Endothelial cell of umbilical vein (primary cell): ENCODE results near the gene RALBP1. TPM values are rescaled to one million over a fixed set of nuclear protein-coding genes. Genes with fewer than 3 reads are reported as not detected.

Experiments used
- BruUV-seq: library from RNA; stranded (reverse); fragments of 400-500 nt; replicated peaks from 2 replicates; lab custom pipeline; 2021; lab: Mats Ljungman, UMichigan
- CTCF ChIA-PET: fragments of 300-600, 350-600 bp; sonication (Branson Sonifier 250); formaldehyde crosslinking; loops from one replicate; lab custom pipeline; 2021; ENCODE audit warnings: antibody characterized with exemption, inconsistent platforms; lab: Charles Lee
- POLR2A ChIA-PET: fragments of 300-600, 350-600 bp; sonication (Branson Sonifier 250); formaldehyde crosslinking; loops from one replicate; lab custom pipeline; 2021; ENCODE audit warnings: antibody characterized with exemption, inconsistent platforms; lab: Charles Lee
- DNase-seq: peaks from one replicate; pipeline ENCODE4 v3.0.0-alpha.2; 2011; ENCODE audit warnings: low read depth, low spot score
- FAIRE-seq: peaks from 2 replicates; lab custom pipeline; 2011; peaks lifted over from hg19 to GRCh38; lab: Jason Lieb, UNC
- H2AFZ ChIP-seq: 2 replicates; pipeline ENCODE4 v1.6.0; 2012; ENCODE audit warnings: low read depth, low read length, control low read depth, inconsistent platforms
- H3K27ac ChIP-seq: 2 replicates; pipeline ENCODE4 v1.5.1; 2011; ENCODE audit warnings: low read depth, mild to moderate bottlenecking, control low read depth, low read length, moderate library complexity; ENCODE audit not compliant: insufficient read depth
- H3K27me3 ChIP-seq, 2 experiments: 2 replicates each; pipeline versions ENCODE4 v1.6.0 to v1.6.1; 2011; ENCODE audit warnings: low read length in 2 of 2, mixed read lengths in 1 of 2; ENCODE audit not compliant: control insufficient read depth in 2 of 2, insufficient read depth in 2 of 2
- H3K36me3 ChIP-seq, 2 experiments: 2 replicates in 1 of 2; 3 replicates in 1 of 2; pipeline ENCODE4 v1.5.1; 2011; ENCODE audit warnings: low read length in 2 of 2, mild to moderate bottlenecking in 1 of 2, moderate library complexity in 1 of 2; ENCODE audit not compliant: control insufficient read depth in 2 of 2, insufficient read depth in 2 of 2; ENCODE audit errors: extremely low read depth in 1 of 2
- H3K4me1 ChIP-seq: 3 replicates; pipeline ENCODE4 v1.5.1; 2011; ENCODE audit warnings: mild to moderate bottlenecking, low read length; ENCODE audit not compliant: control insufficient read depth, insufficient read depth; ENCODE audit errors: extremely low read depth
- H3K4me2 ChIP-seq: 2 replicates; pipeline ENCODE4 v1.6.1; 2011; ENCODE audit warnings: low read length, control low read depth, mixed read lengths; ENCODE audit not compliant: insufficient read depth
- H3K4me3 ChIP-seq, 3 experiments: fragments of 200-600 bp in 1 of 3; sonication (generic), shearing (Covaris generic) in 1 of 3; replicated peaks in 1 of 3; 2 replicates each; pipeline ENCODE4 v1.5.1; 2011 to 2016; ENCODE audit warnings: control low read depth in 3 of 3, low read length in 3 of 3, mild to moderate bottlenecking in 2 of 3, inconsistent platforms in 1 of 3, low read depth in 1 of 3, moderate library complexity in 1 of 3; ENCODE audit not compliant: insufficient read depth in 1 of 3
- H3K79me2 ChIP-seq: 2 replicates; pipeline ENCODE4 v1.6.0; 2012; ENCODE audit warnings: low read length, inconsistent platforms; ENCODE audit not compliant: control insufficient read depth, insufficient read depth
- H3K9ac ChIP-seq: replicated peaks from 2 replicates; pipeline ENCODE3; 2011; ENCODE audit warnings: low read length, control low read depth; ENCODE audit not compliant: insufficient read depth; ENCODE audit errors: extremely low read depth
- H3K9me1 ChIP-seq: replicated peaks from 3 replicates; pipeline ENCODE4 v1.6.0; 2011; ENCODE audit warnings: mild to moderate bottlenecking, low read length; ENCODE audit not compliant: control insufficient read depth, insufficient read depth; ENCODE audit errors: extremely low read depth
- H3K9me3 ChIP-seq: replicated peaks from 2 replicates; pipeline ENCODE4 v1.5.1; 2012; ENCODE audit warnings: low read length, inconsistent platforms; ENCODE audit not compliant: control insufficient read depth, insufficient read depth
- H4K20me1 ChIP-seq: replicated peaks from 2 replicates; pipeline ENCODE3; 2011; ENCODE audit warnings: mild to moderate bottlenecking, low read length; ENCODE audit not compliant: control insufficient read depth, insufficient read depth; ENCODE audit errors: extremely low read depth
- CTCF ChIP-seq, 2 donors: IDR thresholded peaks; 1 replicate in 1 of 2; 2 replicates in 1 of 2; pipeline ENCODE4 v1.5.1; 2011; ENCODE audit warnings: low read length in 2 of 2, mild to moderate bottlenecking in 2 of 2, moderate library complexity in 2 of 2, control low read depth in 1 of 2, inconsistent platforms in 1 of 2, low read depth in 1 of 2; ENCODE audit not compliant: insufficient read depth in 1 of 2; ENCODE audit errors: extremely low read depth in 1 of 2
- EZH2 ChIP-seq: IDR thresholded peaks from 2 replicates; pipeline ENCODE4 v1.6.1; 2012; ENCODE audit warnings: borderline replicate concordance, low read depth, mild to moderate bottlenecking, moderate library complexity, low read length, inconsistent platforms; ENCODE audit not compliant: severe bottlenecking
- FOS ChIP-seq: IDR thresholded peaks from 2 replicates; pipeline ENCODE4 v1.6.1; 2011; ENCODE audit warnings: mild to moderate bottlenecking, low read length, moderate library complexity, borderline replicate concordance; ENCODE audit not compliant: insufficient read depth
- GATA2 ChIP-seq: IDR thresholded peaks from 2 replicates; pipeline ENCODE4 v1.7.0; 2011; ENCODE audit warnings: low read depth, mild to moderate bottlenecking, moderate library complexity, mixed read lengths, low read length; ENCODE audit not compliant: insufficient read length, insufficient read depth
- JUN ChIP-seq: IDR thresholded peaks from 2 replicates; pipeline ENCODE4 v1.6.1; 2011; ENCODE audit warnings: borderline replicate concordance, low read depth; ENCODE audit not compliant: insufficient read length, insufficient read depth
- MAX ChIP-seq: IDR thresholded peaks from 2 replicates; pipeline ENCODE4 v1.6.1; 2011; ENCODE audit not compliant: insufficient read depth, insufficient read length
- MYC ChIP-seq: IDR thresholded peaks from one replicate; pipeline ENCODE4 v1.6.1; 2011; ENCODE audit warnings: mild to moderate bottlenecking, low read depth, low read length
- POLR2A ChIP-seq: IDR thresholded peaks from 2 replicates; pipeline ENCODE4 v1.6.1; 2012; ENCODE audit warnings: low read depth, mild to moderate bottlenecking, control low read depth, low read length
- POLR2AphosphoS5 ChIP-seq: IDR thresholded peaks from 2 replicates; pipeline ENCODE4 v1.6.1; 2012; ENCODE audit warnings: low read depth, mild to moderate bottlenecking, control low read depth, low read length, moderate library complexity; ENCODE audit not compliant: insufficient read depth
- dilution Hi-C: fragments of 300-500 bp; cut with MboI; formaldehyde crosslinking; loops from one replicate; pipeline ENCODE4 v1.15.0; 2019; ENCODE audit warnings: low sequenced_read_pairs; ENCODE audit not compliant: extremely low pct_ligation_motif_present
- intact Hi-C: fragments of 100-400 bp; cut with micrococcal nuclease; formaldehyde crosslinking; loops from one replicate; pipeline ENCODE4 v1.10.0; 2022
- polyA plus RNA-seq, 4 experiments: library from polyadenylated mRNA; depleted of rRNA in 3 of 4; stranded (reverse) in 3 of 4; unstranded in 1 of 4; fragments of >200 nt; gene quantifications; 2 replicates each; pipeline versions ENCODE4 v1.2.1 to v1.2.3, GENCODE V29; 2011 to 2012; ENCODE audit warnings: missing spikeins in 1 of 4
- total RNA-seq: library from RNA; stranded (reverse); gene quantifications from 2 replicates; pipeline ENCODE4 v1.2.3, GENCODE V29; 2021

The RALBP1 gene
- total and polyA plus RNA-seq, 2 donors (not counting 3 experiments of a cell fraction or from before 2014, with no cell fraction given): 55.8 to 68.4 TPM

- CTCF ChIA-PET: interaction anchor here (0.8 to 1.7 kb wide), 3 partner anchors 11 to 12 kb away, joined by 3 to 7 read pairs (median 3); no protein-coding TSS in a partner anchor
- peaks cover 2% of the 10 kb centered on the region for H4K20me1 ChIP-seq
Measured at GRCh38 chr18:9563331-9563730, 88.0 kb downstream of the RALBP1 start.

GRCh38 chr18:9565407-9565806 lies 90.1 kb downstream of the RALBP1 start:
- no peak overlapping the region for H3K9ac ChIP-seq
- no peaks in the 10 kb centered on the region for H3K4me1 ChIP-seq
- H4K20me1 ChIP-seq: peaks cover 2% of the 10 kb centered on the region
- no peak for FAIRE-seq
- no peaks in the 10 kb centered on the region for H3K9me3 ChIP-seq
- dilution Hi-C loops (no loop called here), intact Hi-C loops (no loop called here)
- BruUV-seq: no TSS peak
- H3K36me3 ChIP-seq: peaks cover 23 to 32% of the 10 kb centered on the region in 2 experiments
- no peak overlapping the region for H3K4me2 ChIP-seq
- ChIA-PET POLR2A (no interaction called here), CTCF (interaction anchor here (1.1 to 2.1 kb wide), 2 partner anchors 10 to 11 kb away, joined by 3 to 13 read pairs; no protein-coding TSS in a partner anchor)
- H3K27me3 ChIP-seq: no peaks in the 10 kb centered on the region
- H3K27ac ChIP-seq: no peak overlapping the region
- no peaks in the 10 kb centered on the region for H3K9me1 ChIP-seq
- DNase-seq: no peak
- H3K4me3 ChIP-seq: no peak overlapping the region
- no peak overlapping the region for H2AFZ ChIP-seq
- TF ChIP-seq EZH2 (no peak), POLR2AphosphoS5 (no peak), GATA2 (no peak), MYC (no peak), MAX (no peak), FOS (no peak), CTCF (IDR thresholded peaks at IDR 0.05; ENCODE audit: extremely low read depth in 1 of 2, insufficient read depth in 1 of 2, low read depth in 1 of 2, low read length in 2 of 2) (no peak), POLR2A (no peak), JUN (no peak)
- H3K79me2 ChIP-seq: peaks cover 21% of the 10 kb centered on the region

More at GRCh38 chr18:9563331-9563730, 88.0 kb downstream of the RALBP1 start:
- Histone ChIP-seq H3K4me1 (no peaks in the 10 kb centered on the region), H3K27me3 (no peaks in the 10 kb centered on the region), H3K4me3 (no peak overlapping the region), H3K36me3 (peaks cover 28 to 32% of the 10 kb centered on the region in 2 experiments), H3K4me2 (no peak overlapping the region), H3K9ac (no peak overlapping the region), H3K79me2 (peaks cover 16% of the 10 kb centered on the region), H3K9me1 (no peaks in the 10 kb centered on the region), H2AFZ (no peak overlapping the region), H3K9me3 (no peaks in the 10 kb centered on the region), H3K27ac (no peak overlapping the region)
- no peak for TF ChIP-seq POLR2A
- TF ChIP-seq MAX: no peak
- no peak for TF ChIP-seq EZH2
- FAIRE-seq: no peak
- dilution Hi-C loops: no loop called here
- no TSS peak for BruUV-seq
- DNase-seq: no peak
- intact Hi-C loops: no loop called here
- POLR2A ChIA-PET: no interaction called here
